Thymus (tissue), 11 donors: ENCODE results near the gene NKX1-1. TPM values are rescaled to one million over a fixed set of nuclear protein-coding genes. Genes with fewer than 3 reads are reported as not detected.

ENCODE experiments used
- DNase-seq, 9 donors: peaks; one replicate each; pipeline ENCODE4 v3.0.0-alpha.2; 2013; ENCODE audit warnings: low spot score in 9 of 9, low read depth in 6 of 9, missing footprints in 1 of 9
- H3K27ac ChIP-seq, 2 donors: one replicate each; pipeline ENCODE4 v1.5.1; 2013; ENCODE audit warnings: control low read depth in 1 of 2, low read depth in 1 of 2, low read length in 1 of 2, mild to moderate bottlenecking in 1 of 2, moderate library complexity in 1 of 2
- H3K27me3 ChIP-seq, 2 donors: one replicate each; pipeline ENCODE4 v1.5.1; 2013; ENCODE audit warnings: low read length in 1 of 2; ENCODE audit not compliant: control insufficient read depth in 2 of 2, insufficient read depth in 1 of 2
- H3K36me3 ChIP-seq, 2 donors: one replicate each; pipeline ENCODE4 v1.5.1; 2013; ENCODE audit warnings: low read length in 1 of 2, mild to moderate bottlenecking in 1 of 2, moderate library complexity in 1 of 2; ENCODE audit not compliant: control insufficient read depth in 2 of 2, insufficient read depth in 2 of 2
- H3K4me1 ChIP-seq, 2 donors: one replicate each; pipeline ENCODE4 v1.5.1; 2013; ENCODE audit warnings: low read length in 2 of 2; ENCODE audit not compliant: control insufficient read depth in 2 of 2, insufficient read depth in 2 of 2
- H3K4me3 ChIP-seq, 2 donors: one replicate each; pipeline ENCODE4 v1.5.1; 2013; ENCODE audit warnings: low read length in 2 of 2, control low read depth in 1 of 2, mild to moderate bottlenecking in 1 of 2
- H3K9me3 ChIP-seq, 2 donors: one replicate each; pipeline ENCODE4 v1.5.1; 2013; ENCODE audit warnings: low read length in 1 of 2, mild to moderate bottlenecking in 1 of 2; ENCODE audit not compliant: control insufficient read depth in 2 of 2, insufficient read depth in 1 of 2
- WGBS: extraction: QIAGEN DNeasy Blood & Tissue Kit; methylation state at CpG from one replicate; pipeline ENCODE4 v1.1.7; 2013; 5-methylcytosine and 5-hydroxymethylcytosine counted together
- polyA plus RNA-seq: library from polyadenylated mRNA; stranded (reverse); fragments of 200-250 nt; gene quantifications from one replicate; pipeline ENCODE4 v1.2.3, GENCODE V29; 2013
- total RNA-seq: library from RNA; stranded (reverse); fragments of 120-200 nt; gene quantifications from one replicate; pipeline ENCODE4 v1.2.4, GENCODE V29; 2013
- donor health status: healthy.

The NKX1-1 gene
- total and polyA plus RNA-seq, 2 donors, result 0.05 TPM; not detected in 1

GRCh38 chr4:1412376-1413203 lies 6.3 kb upstream of the NKX1-1 start:
- Histone ChIP-seq H3K4me1 (no peaks in the 10 kb centered on the region), H3K4me3 (no peak overlapping the region), H3K36me3 (no peaks in the 10 kb centered on the region), H3K27ac (no peak overlapping the region), H3K9me3 (peaks cover 4 to 12% of the 10 kb centered on the region in 2 donors), H3K27me3 (peaks cover 28 to 91% of the 10 kb centered on the region in 2 donors)
- 73% methylated on average over 15 of the region's 15 CpGs for WGBS
- DNase-seq, result no peak

- Histone ChIP-seq H3K9me3 (peaks cover 8 to 12% of the 10 kb centered on the region in 2 donors), H3K27ac (no peak overlapping the region), H3K36me3 (no peaks in the 10 kb centered on the region), H3K4me1 (no peaks in the 10 kb centered on the region), H3K27me3 (peaks cover 37 to 93% of the 10 kb centered on the region in 2 donors), H3K4me3 (no peak overlapping the region)
- no peak for DNase-seq
- WGBS, result 54% methylated on average over 17 of the region's 17 CpGs
Measured at GRCh38 chr4:1411436-1412375, 5.5 kb upstream of the NKX1-1 start.

- Histone ChIP-seq H3K4me1 (no peaks in the 10 kb centered on the region), H3K27me3 (peaks cover 45 to 89% of the 10 kb centered on the region in 2 donors), H3K36me3 (no peaks in the 10 kb centered on the region), H3K27ac (no peak overlapping the region), H3K4me3 (no peak overlapping the region), H3K9me3 (peaks cover 12 to 18% of the 10 kb centered on the region in 2 donors)
- 25% methylated on average over 48 of the region's 48 CpGs for WGBS
- peak; percentile 18 to 78 (median 49) for DNase-seq
Measured at GRCh38 chr4:1410491-1411325, 4.5 kb upstream of the NKX1-1 start.

- Histone ChIP-seq H3K27me3 (peaks cover 53 to 89% of the 10 kb centered on the region in 2 donors), H3K27ac (no peak overlapping the region), H3K4me1 (no peaks in the 10 kb centered on the region), H3K9me3 (peaks cover 9 to 26% of the 10 kb centered on the region in 2 donors), H3K36me3 (no peaks in the 10 kb centered on the region), H3K4me3 (no peak overlapping the region)
- WGBS, result 50% methylated on average over 27 of the region's 27 CpGs
- no peak for DNase-seq
Measured at GRCh38 chr4:1409491-1410425, 3.5 kb upstream of the NKX1-1 start.

- Histone ChIP-seq H3K27ac (no peak overlapping the region), H3K36me3 (no peaks in the 10 kb centered on the region), H3K27me3 (peaks cover 60 to 95% of the 10 kb centered on the region in 2 donors), H3K4me1 (no peaks in the 10 kb centered on the region), H3K9me3 (peaks cover 9 to 28% of the 10 kb centered on the region in 2 donors), H3K4me3 (no peak overlapping the region)
- no peak for DNase-seq
- 47% methylated on average over 14 of the region's 14 CpGs for WGBS
Measured at GRCh38 chr4:1409079-1409478, 2.8 kb upstream of the NKX1-1 start.

GRCh38 chr4:1408418-1408817 lies 2.2 kb upstream of the NKX1-1 start:
- WGBS, result 24% methylated on average over 22 of the region's 22 CpGs
- H3K36me3 ChIP-seq, result no peaks in the 10 kb centered on the region
- no peak for DNase-seq
- H3K27me3 ChIP-seq, result peaks cover 61 to 95% of the 10 kb centered on the region in 2 donors
- peaks cover 3 to 31% of the 10 kb centered on the region in 2 donors for H3K9me3 ChIP-seq
- no peaks in the 10 kb centered on the region for H3K4me1 ChIP-seq
- H3K4me3 ChIP-seq, result no peak overlapping the region
- H3K27ac ChIP-seq, result no peak overlapping the region

- Histone ChIP-seq H3K27ac (no peak overlapping the region), H3K36me3 (no peaks in the 10 kb centered on the region), H3K4me3 (no peak overlapping the region), H3K4me1 (no peaks in the 10 kb centered on the region), H3K9me3 (peaks cover 3 to 35% of the 10 kb centered on the region in 2 donors), H3K27me3 (peaks cover 67 to 93% of the 10 kb centered on the region in 2 donors)
- WGBS, result 13% methylated on average over 53 of the region's 53 CpGs
- no peak for DNase-seq
Measured at GRCh38 chr4:1407657-1408333, 1.6 kb upstream of the NKX1-1 start.
